ENCODE measurements around the gene ZNF793. TPM values are rescaled to one million over a fixed set of nuclear protein-coding genes. Genes with fewer than 3 reads are reported as not detected.

Gene ZNF793
- total RNA-seq, 4 donors from 2014 or later = 2.4 to 21.3 (median 8.6) TPM

GRCh38 chr19:37565370-37565669, 58.6 kb downstream of the ZNF793 start:
- intact Hi-C loops (cut with DNase I; ENCODE audit: low total_unique reads) = no loop called here
- peaks cover 16 to 30% of the 10 kb centered on the region in 2 donors for H3K9me3 ChIP-seq

GRCh38 chr19:37572203-37572602, 65.5 kb downstream of the ZNF793 start:
- Histone ChIP-seq H3K4me1 (no peaks in the 10 kb centered on the region), H3K27me3 (no peaks in the 10 kb centered on the region), H3K9me3 (peaks cover 2 to 15% of the 10 kb centered on the region in 2 donors), H3K4me3 (no peak overlapping the region), H3K36me3 (no peaks in the 10 kb centered on the region), H3K27ac (no peak overlapping the region)
- intact Hi-C loops (cut with DNase I; ENCODE audit: low total_unique reads) = no loop called here
- DNase-seq = no peak
- TF ChIP-seq CTCF (IDR thresholded peaks at IDR 0.05) (no peak), POLR2A (IDR thresholded peaks at IDR 0.05) (no peak)

More at GRCh38 chr19:37565370-37565669, 58.6 kb downstream of the ZNF793 start:
- Histone ChIP-seq H3K27me3 (no peaks in the 10 kb centered on the region), H3K27ac (no peak overlapping the region), H3K36me3 (peaks cover 0 to 6% of the 10 kb centered on the region in 2 donors), H3K4me1 (no peaks in the 10 kb centered on the region), H3K4me3 (no peak overlapping the region)
- DNase-seq = no peak
- TF ChIP-seq POLR2A (IDR thresholded peaks at IDR 0.05) (no peak), CTCF (IDR thresholded peaks at IDR 0.05) (no peak)

- H3K36me3 ChIP-seq = no peaks in the 10 kb centered on the region
- no peaks in the 10 kb centered on the region for H3K27me3 ChIP-seq
- intact Hi-C loops (cut with DNase I; ENCODE audit: low total_unique reads) = no loop called here
- H3K9me3 ChIP-seq = peaks cover 0 to 70% of the 10 kb centered on the region in 2 donors
- no peak overlapping the region for H3K27ac ChIP-seq
- H3K4me1 ChIP-seq = no peaks in the 10 kb centered on the region
- TF ChIP-seq POLR2A (IDR thresholded peaks at IDR 0.05) = no peak
- TF ChIP-seq CTCF (IDR thresholded peaks at IDR 0.05) = no peak
- H3K4me3 ChIP-seq = no peak overlapping the region
- DNase-seq = no peak
Observed at GRCh38 chr19:37583340-37583739, 76.6 kb downstream of the ZNF793 start.

Other genes starting within 250 kb of the ZNF793 start
- 10 to 100 TPM in 2 of 4 donors, 1 to 10 TPM in 2; 5.6 to 25.0 (median 9.6) TPM for gene ZNF527, start 135.8 kb upstream of the ZNF793 start, total RNA-seq
- gene ZNF569, start 39.5 kb upstream of the ZNF793 start, total RNA-seq = 10 to 100 TPM in 3 of 4 donors, 1 to 10 TPM in 1; 8.7 to 23.5 (median 16.8) TPM
- gene ZNF570, start 37.6 kb upstream of the ZNF793 start, total RNA-seq = 10 to 100 TPM in 1 of 4 donors, 1 to 10 TPM in 3; 1.2 to 19.8 (median 7.6) TPM
- 10 to 100 TPM in 2 of 4 donors, 1 to 10 TPM in 2; 7.2 to 16.4 (median 11.4) TPM for gene ZNF571, start 87.9 kb downstream of the ZNF793 start, total RNA-seq
- gene ZNF540, start 87.9 kb downstream of the ZNF793 start, total RNA-seq = 10 to 100 TPM in 1 of 4 donors, 1 to 10 TPM in 2, under 1 TPM in 1; 0.51 to 13.0 (median 3.5) TPM
- gene ZFP30, start 148.5 kb downstream of the ZNF793 start, total RNA-seq = 10 to 100 TPM in 3 of 4 donors, 1 to 10 TPM in 1; 5.3 to 72.0 (median 25.5) TPM
- 10 to 100 TPM in 3 of 4 donors, 1 to 10 TPM in 1; 3.3 to 42.6 (median 18.7) TPM for gene ZNF607, start 212.8 kb downstream of the ZNF793 start, total RNA-seq